Uterus (tissue), 4 donors: Measurements from ENCODE around the gene MYO16. TPM values are rescaled to one million over a fixed set of nuclear protein-coding genes. Genes with fewer than 3 reads are reported as not detected.

Experiments used
- DNase-seq, 2 donors: peaks; one replicate each; pipeline ENCODE4 v3.0.0-alpha.2; 2019 to 2020
- H3K27ac ChIP-seq, 2 donors: fragments of 200-600 bp; sonication (generic); 1 replicate in 1 of 2; 2 replicates in 1 of 2; pipeline ENCODE4 v1.5.1; 2016 to 2018
- H3K27me3 ChIP-seq, 2 donors: fragments of 200-600 bp; sonication (generic); one replicate each; pipeline ENCODE4 v1.5.1; 2018 to 2019; ENCODE audit warnings: control low read depth in 1 of 2
- H3K36me3 ChIP-seq, 2 donors: fragments of 200-600 bp; sonication (generic); one replicate each; pipeline ENCODE4 v1.5.1; 2019; ENCODE audit warnings: control low read depth in 1 of 2
- H3K4me1 ChIP-seq, 2 donors: fragments of 200-600 bp; sonication (generic); one replicate each; pipeline ENCODE4 v1.5.1; 2018 to 2019; ENCODE audit warnings: control low read depth in 1 of 2
- H3K4me3 ChIP-seq, 2 donors: fragments of 200-600 bp; sonication (generic); 1 replicate in 1 of 2; 2 replicates in 1 of 2; pipeline ENCODE4 v1.5.1; 2018 to 2019; ENCODE audit warnings: mild to moderate bottlenecking in 1 of 2
- H3K9me3 ChIP-seq, 2 donors: fragments of 200-600 bp; sonication (generic); one replicate each; pipeline ENCODE4 v1.5.1; 2019; ENCODE audit warnings: control low read depth in 1 of 2
- CTCF ChIP-seq, 4 experiments: fragments of 200-600 bp in 2 of 4; fragments of 450-650 bp in 2 of 4; sonication (generic) in 2 of 4; IDR thresholded peaks; one replicate each; pipeline ENCODE4 v1.5.1; 2016 to 2019; ENCODE audit warnings: antibody characterized with exemption in 4 of 4, mild to moderate bottlenecking in 2 of 4, moderate library complexity in 1 of 4
- POLR2A ChIP-seq, 2 donors: fragments of 450-650 bp; IDR thresholded peaks; one replicate each; pipeline ENCODE4 v1.6.1; 2016; ENCODE audit warnings: antibody characterized with exemption in 2 of 2, mild to moderate bottlenecking in 1 of 2, moderate library complexity in 1 of 2
- intact Hi-C: fragments of 100-400 bp; cut with DNase I; formaldehyde crosslinking; loops from one replicate; pipeline ENCODE4 v1.15.1; 2023; ENCODE audit warnings: low total_unique reads
- total RNA-seq, 4 donors: library from RNA; depleted of rRNA in 3 of 4; stranded (reverse); fragments of >200 nt in 3 of 4; gene quantifications; one replicate each; pipeline versions ENCODE4 v1.1.0 to v1.2.4, GENCODE V29; 2014 to 2023
- donor health status: DM: yes; HTN: yes; CAD: no.

The MYO16 gene
- total RNA-seq, 4 donors from 2014 or later, result 0.35 to 0.88 TPM; not detected in 2

- no peak for DNase-seq
- Histone ChIP-seq H3K9me3 (no peaks in the 10 kb centered on the region), H3K27me3 (no peaks in the 10 kb centered on the region), H3K4me3 (no peak overlapping the region), H3K4me1 (no peaks in the 10 kb centered on the region), H3K27ac (no peak overlapping the region), H3K36me3 (no peaks in the 10 kb centered on the region)
- TF ChIP-seq CTCF (IDR thresholded peaks at IDR 0.05) (no peak), POLR2A (IDR thresholded peaks at IDR 0.05) (no peak)
- intact Hi-C loops, result no loop called here
Measured at GRCh38 chr13:108922108-108922507, 292.7 kb downstream of the MYO16 start.

GRCh38 chr13:108923386-108924047 lies 294.1 kb downstream of the MYO16 start:
- Histone ChIP-seq H3K9me3 (no peaks in the 10 kb centered on the region), H3K4me3 (no peak overlapping the region), H3K27ac (no peak overlapping the region), H3K27me3 (no peaks in the 10 kb centered on the region), H3K36me3 (no peaks in the 10 kb centered on the region), H3K4me1 (no peaks in the 10 kb centered on the region)
- TF ChIP-seq CTCF (IDR thresholded peaks at IDR 0.05) (no peak), POLR2A (IDR thresholded peaks at IDR 0.05) (no peak)
- intact Hi-C loops, result no loop called here
- no peak for DNase-seq

- Histone ChIP-seq H3K27me3 (no peaks in the 10 kb centered on the region), H3K36me3 (no peaks in the 10 kb centered on the region), H3K4me1 (no peaks in the 10 kb centered on the region), H3K9me3 (no peaks in the 10 kb centered on the region), H3K27ac (no peak overlapping the region), H3K4me3 (no peak overlapping the region)
- no peak for TF ChIP-seq CTCF (IDR thresholded peaks at IDR 0.05)
- TF ChIP-seq POLR2A (IDR thresholded peaks at IDR 0.05), result no peak
- no peak for DNase-seq
- intact Hi-C loops, result no loop called here
Measured at GRCh38 chr13:108924134-108924533, 294.7 kb downstream of the MYO16 start.

- DNase-seq, result no peak
- TF ChIP-seq POLR2A (IDR thresholded peaks at IDR 0.05) (no peak), CTCF (IDR thresholded peaks at IDR 0.05) (no peak)
Measured at GRCh38 chr13:108924541-108924940, 295.1 kb downstream of the MYO16 start.

GRCh38 chr13:108925070-108925469 lies 295.7 kb downstream of the MYO16 start:
- no peak for DNase-seq
- Histone ChIP-seq H3K36me3 (no peaks in the 10 kb centered on the region), H3K4me3 (no peak overlapping the region), H3K4me1 (no peaks in the 10 kb centered on the region), H3K9me3 (no peaks in the 10 kb centered on the region), H3K27me3 (no peaks in the 10 kb centered on the region), H3K27ac (no peak overlapping the region)
- intact Hi-C loops, result no loop called here
- TF ChIP-seq POLR2A (IDR thresholded peaks at IDR 0.05) (no peak), CTCF (IDR thresholded peaks at IDR 0.05) (no peak)

More at GRCh38 chr13:108924541-108924940, 295.1 kb downstream of the MYO16 start:
- no peak overlapping the region for H3K27ac ChIP-seq
- no peak overlapping the region for H3K4me3 ChIP-seq
- no peaks in the 10 kb centered on the region for H3K9me3 ChIP-seq
- no peaks in the 10 kb centered on the region for H3K27me3 ChIP-seq
- H3K4me1 ChIP-seq, result no peaks in the 10 kb centered on the region
- no peaks in the 10 kb centered on the region for H3K36me3 ChIP-seq
- intact Hi-C loops, result no loop called here
